Effector CD4-positive, alpha-beta T cell (primary cell): ENCODE data around the gene USE1.

Experiments used
- DNase-seq: peaks from one replicate; pipeline ENCODE4 v3.0.0-alpha.2; 2020

The USE1 gene

DNA sequence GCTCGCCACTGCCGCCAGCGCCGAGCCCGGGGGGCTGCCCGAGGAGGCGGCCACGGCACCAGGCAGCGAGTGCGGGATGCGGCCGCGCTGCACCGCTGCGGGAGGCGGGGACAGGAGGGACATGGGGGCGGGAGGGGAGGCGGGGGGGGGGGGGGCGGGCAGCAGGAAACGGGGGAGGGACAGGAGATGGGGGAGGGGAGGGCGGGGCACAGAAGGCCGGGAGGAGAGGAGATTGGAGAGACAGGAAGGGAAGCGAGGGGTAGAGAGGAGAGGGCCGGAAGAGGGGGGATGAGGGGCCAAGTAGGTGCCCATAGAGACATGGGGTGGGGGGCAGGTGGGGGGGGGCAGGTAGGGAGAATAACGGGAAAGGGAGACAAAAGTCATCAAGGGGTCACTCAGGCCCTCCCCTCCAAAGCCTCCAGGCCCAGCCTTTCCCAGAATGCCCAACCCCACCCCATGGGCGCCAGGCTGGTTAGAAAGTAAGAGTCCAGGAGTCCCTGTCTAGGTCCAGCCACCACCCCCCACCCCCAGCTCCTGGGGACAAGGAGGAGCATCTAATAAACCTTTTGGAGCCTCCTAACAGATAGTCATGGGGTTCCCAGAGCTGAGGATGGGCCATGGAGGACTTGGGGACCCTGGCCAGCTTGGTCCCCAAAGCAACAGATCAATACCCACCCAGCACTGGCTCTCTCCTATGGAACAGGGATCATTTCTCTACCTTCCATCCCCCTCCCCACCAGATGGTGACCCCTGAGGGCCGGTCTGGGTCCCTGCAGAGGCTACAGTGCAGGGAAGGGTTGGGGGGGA is 21.0 kb downstream of the USE1 start:
- no peak for DNase-seq

DNA sequence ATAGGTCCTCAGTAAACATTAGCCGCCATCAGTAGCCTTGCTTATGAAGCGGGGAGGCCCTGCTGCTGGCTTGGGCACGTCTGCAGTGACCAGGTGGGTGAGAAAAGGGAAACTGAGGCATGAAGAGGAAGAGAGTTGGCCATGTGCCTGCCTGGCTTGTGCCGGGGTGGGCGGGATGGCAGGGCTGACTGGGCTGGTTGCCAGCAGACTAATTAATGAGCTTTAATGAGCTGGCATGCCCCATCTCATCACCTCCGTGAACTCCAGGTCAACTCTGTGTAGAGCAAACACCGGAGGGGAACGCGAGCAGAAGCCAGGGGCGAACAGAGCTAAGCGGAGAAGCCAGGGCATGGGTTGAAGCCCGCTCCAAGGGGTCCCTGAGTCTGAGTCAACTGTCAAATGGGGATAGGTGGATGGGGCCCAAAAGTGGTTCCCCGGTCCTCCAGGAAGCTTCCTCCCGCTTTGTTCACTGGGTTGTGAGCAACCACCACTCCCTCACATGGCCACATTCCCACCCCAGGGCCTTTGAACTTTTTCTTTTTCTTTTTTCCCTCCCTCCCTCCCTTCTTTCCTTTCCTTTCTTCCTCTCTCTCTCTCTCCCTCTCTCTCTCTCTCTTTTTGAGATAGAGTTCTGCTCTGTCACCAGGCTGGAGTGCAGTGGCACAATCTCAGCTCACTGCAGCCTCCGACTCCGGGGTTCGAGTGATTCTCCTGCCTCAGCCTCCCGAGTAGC is 21.8 kb downstream of the USE1 start:
- DNase-seq = no peak

- no peak for DNase-seq
Measured at GRCh38 chr19:17237747-17238706, 22.9 kb downstream of the USE1 start.

GRCh38 chr19:17240062-17240752 is 25.1 kb downstream of the USE1 start:
- DNase-seq = no peak

DNA sequence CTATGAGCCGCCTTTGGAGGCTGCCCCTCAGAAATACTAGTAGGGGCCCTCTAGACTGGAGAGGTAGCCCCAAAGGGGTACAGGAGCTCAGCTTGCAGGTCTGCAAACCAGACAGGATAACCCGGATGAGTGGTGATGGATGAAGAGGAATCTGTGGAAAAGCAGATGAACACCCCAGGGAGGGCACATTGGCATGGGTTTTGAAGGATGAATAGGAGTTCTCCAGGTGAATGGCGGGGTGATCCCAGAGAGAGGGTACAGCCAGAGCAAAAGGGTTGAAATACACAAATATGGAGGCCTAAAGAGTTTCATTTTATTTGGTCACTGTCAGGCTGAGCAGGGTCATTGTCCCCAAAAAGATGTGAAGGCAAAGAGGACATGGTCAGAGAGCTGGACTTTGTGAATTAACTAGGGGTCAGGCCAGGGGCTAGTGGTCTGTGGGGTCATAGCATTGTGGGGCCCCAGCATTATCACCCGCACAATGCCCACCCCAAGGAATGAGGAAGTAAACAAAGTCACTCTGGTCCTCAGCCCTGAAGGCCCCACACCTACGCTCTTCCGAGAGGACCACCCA is 25.8 kb downstream of the USE1 start:
- no peak for DNase-seq

- DNase-seq = no peak
Measured at GRCh38 chr19:17242431-17243208, 27.5 kb downstream of the USE1 start.

DNA sequence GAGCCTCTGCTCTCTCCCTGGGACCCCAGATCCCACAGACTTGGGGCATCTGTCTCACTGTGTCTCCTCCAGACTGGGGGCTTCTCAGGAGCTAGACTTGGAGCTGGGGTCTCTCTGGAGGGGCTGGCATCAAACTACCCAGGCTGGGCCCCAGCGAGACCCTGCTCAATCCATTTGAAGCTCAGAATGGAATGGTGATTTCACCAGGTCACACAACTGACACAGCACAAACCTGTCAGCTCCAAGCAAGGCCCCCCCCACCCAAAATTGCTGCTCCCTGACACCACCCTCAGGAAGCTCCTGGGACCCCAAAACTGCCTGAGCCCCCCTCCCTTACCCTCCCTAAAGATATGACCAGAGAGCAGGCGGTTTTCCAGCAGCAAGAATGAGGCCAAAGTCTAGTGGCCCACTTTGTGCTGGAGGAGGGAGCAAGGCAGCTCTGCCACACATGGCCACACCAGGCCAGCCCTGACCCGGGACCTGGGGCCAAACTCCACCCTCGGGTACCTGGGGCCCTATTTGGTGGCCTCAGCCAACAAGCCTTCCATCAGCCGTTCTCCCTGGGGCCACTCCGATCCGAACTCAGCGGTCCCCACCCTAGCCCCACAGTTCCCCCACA is 28.2 kb downstream of the USE1 start:
- DNase-seq = no peak

DNA sequence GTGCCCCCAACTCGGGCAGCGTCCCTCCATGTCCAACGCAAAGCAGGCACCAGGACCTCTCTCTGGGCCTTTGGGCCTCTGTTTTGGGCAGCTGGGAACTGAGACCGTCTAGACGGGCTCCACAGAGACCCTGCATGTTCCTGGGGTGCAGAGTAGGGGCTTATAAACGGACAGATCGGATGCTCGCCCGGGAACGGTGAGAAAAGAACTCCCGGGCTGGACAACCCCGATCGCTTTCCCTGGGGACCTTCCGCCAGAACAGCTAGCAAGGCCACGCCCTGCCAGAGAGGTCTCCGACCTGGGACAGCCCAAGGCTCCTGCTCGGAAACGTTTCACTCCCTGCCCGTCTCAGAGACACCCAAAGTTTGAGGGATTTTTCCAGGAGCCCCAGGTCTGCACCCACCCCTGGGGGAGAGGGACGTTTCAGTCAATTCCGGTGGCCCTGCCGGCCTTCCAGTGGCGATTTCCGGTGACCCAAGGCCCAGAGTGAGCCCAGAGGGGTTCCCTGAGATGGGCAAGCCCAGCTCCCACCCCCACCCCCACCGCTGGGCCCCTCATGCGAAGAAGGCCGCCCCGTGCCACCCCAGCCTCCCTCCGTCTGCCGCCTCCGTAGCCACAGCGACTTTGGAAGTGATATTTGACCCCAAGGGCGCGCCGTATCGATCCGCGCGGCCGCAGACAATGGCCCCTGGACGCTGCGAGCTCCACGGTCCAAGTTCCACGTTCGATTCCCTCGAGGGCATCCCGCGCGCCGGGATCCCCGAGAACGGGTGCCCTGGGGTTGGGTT is 28.9 kb downstream of the USE1 start:
- no peak for DNase-seq

- DNase-seq = no peak
Measured at GRCh38 chr19:17244618-17245534, 29.7 kb downstream of the USE1 start.

DNA sequence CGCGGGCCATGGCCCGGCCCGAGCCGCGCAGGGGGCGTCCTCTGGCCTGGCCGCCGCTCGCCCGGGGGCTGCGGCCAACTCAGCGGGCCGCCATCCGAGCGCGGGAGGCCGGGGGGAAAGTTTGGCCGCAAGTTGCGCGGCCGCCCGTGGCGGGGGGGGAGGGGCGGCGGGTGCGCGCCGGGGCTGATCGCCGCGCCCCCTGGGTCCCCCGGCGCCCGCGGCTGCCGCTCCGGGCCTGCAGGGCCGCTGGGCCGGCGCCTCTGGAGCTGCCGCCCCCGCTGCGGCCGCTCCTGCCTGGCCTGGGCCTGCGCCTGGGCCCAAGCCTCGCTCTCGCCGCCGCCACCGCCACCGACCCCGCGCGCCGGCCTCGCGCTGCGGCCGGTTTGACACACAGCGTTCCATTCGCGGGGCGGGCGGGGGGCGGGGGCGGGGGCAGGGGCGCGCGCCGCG is 30.4 kb downstream of the USE1 start, which contains the start of gene NR2F6:
Gene NR2F6 (minus strand): TSS at position 385 of the 450 bp plus-strand sequence. CDS start 699 bp downstream, outside the sequence.
- DNase-seq = no peak

- no peak for DNase-seq
Measured at GRCh38 chr19:17246681-17247425, 31.7 kb downstream of the USE1 start.

- no peak for DNase-seq
Measured at GRCh38 chr19:17248011-17248776, 33.0 kb downstream of the USE1 start.

GRCh38 chr19:17249887-17250548 is 34.9 kb downstream of the USE1 start:
- no peak for DNase-seq

- no peak for DNase-seq
Measured at GRCh38 chr19:17254636-17255035, 39.5 kb downstream of the USE1 start.

DNA sequence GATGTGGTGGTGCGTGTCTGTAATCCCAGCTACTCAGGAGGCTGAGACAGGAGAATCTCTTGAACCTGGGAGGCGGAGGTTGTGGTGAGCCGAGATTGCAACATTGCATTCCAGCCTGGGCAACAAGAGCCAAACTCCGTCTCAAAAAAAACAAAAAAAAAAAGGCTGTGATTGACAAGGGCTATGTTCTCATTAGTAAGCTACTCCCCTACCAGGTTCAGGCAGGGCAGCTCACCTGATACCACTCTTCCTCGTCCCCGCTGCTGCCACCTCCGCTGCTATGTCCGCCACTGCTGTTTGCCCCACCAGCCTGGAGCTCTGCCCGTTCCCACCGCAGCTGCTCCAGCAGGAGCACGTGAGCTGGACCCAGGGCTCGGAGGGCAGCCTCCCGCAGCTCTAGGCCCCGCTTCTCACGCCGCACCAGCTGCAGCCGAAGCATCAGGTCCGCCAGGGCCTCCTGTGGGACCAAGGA is 40.0 kb downstream of the USE1 start:
- DNase-seq = no peak

- no peak for DNase-seq
Measured at GRCh38 chr19:17256130-17256529, 41.0 kb downstream of the USE1 start.
